Measurements from ENCODE around the gene NOP53. TPM values are rescaled to one million over a fixed set of nuclear protein-coding genes. Genes with fewer than 3 reads are reported as not detected.
A peak's percentile ranks its signal among the peaks of the same experiment; 100 is the strongest.

Gene NOP53
- total and polyA plus RNA-seq, 2 of the 13 experiments (the other 11 are each of a cell fraction or from before 2014, with no cell fraction given): 53.9 to 141 TPM

DNA sequence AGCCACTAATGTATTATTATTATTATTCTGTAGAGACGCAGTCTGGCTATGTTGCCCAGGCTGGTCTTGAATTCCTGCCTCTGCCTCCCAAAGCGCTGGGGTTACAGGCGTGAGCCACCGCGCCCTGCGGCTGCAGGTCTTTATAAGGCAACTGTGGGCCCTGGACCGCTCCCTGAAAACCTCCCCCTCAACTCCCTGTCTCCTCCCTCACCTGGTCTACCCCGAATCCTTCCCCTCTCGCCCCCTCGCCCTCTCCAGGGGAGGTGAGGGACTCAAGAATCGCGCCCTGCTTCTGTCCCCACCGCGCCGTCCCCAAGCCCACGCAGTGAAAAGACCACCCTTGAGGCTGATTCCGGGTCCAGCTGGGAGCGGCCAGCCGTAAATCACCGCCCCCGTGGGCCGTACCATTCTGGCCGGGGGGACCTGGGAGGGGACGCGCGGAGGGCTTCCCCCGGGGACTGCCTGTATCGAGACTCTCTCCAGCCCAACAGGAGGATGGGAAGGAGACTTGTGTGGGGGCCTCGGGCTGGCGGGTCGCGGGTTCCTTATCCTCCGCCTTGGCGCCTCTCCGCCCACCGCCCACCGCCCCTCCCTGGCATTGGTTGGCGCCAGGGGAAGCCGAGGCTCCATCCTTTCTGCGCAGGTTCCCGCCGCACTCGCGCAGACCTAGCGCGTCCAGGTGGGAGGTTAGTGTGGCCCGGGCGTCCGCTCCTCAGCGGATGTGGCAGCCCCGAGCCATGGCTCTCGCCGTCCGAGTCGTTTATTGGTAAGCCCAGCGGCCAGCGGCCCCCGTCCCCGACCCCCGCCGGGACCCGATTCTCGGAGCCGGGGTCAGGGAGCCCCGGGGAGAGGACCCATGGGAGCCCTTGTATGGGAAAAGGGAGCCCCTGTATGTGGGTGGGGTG is 33.0 kb downstream of the NOP53 start, which contains the start of gene SELENOW (continued):
- TF ChIP-seq, protein P1, sequence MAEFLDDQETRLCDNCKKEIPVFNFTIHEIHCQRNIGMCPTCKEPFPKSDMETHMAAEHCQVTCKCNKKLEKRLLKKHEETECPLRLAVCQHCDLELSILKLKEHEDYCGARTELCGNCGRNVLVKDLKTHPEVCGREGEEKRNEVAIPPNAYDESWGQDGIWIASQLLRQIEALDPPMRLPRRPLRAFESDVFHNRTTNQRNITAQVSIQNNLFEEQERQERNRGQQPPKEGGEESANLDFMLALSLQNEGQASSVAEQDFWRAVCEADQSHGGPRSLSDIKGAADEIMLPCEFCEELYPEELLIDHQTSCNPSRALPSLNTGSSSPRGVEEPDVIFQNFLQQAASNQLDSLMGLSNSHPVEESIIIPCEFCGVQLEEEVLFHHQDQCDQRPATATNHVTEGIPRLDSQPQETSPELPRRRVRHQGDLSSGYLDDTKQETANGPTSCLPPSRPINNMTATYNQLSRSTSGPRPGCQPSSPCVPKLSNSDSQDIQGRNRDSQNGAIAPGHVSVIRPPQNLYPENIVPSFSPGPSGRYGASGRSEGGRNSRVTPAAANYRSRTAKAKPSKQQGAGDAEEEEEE (CRISPR knock-in tag; IDR thresholded peaks at IDR 0.05; ENCODE audit: borderline replicate concordance): no peak
- TF ChIP-seq GRHL1 (CRISPR knock-in tag; conservative IDR thresholded peaks at IDR 0.05) (no peak), TARDBP (CRISPR knock-in tag; IDR thresholded peaks at IDR 0.05) (no peak), FOSL1 (CRISPR knock-in tag; IDR thresholded peaks at IDR 0.05; ENCODE audit: borderline replicate concordance) (no peak), ZNF333 (CRISPR knock-in tag; IDR thresholded peaks at IDR 0.05; ENCODE audit: borderline replicate concordance) (peak; percentile 12; the same call in 1 of the 2 replicates), TBP (CRISPR knock-in tag; IDR thresholded peaks at IDR 0.05) (no peak), KLF16 (CRISPR knock-in tag; IDR thresholded peaks at IDR 0.05) (peak in 1 of 2 experiments; percentile 80; a peak in 1 of 4 replicates), THYN1 (CRISPR knock-in tag; IDR thresholded peaks at IDR 0.05; ENCODE audit: borderline replicate concordance, low read depth) (no peak), ZNF605 (CRISPR knock-in tag; IDR thresholded peaks at IDR 0.05) (peak; percentile 74), ARID2 (CRISPR knock-in tag; IDR thresholded peaks at IDR 0.05; ENCODE audit: borderline replicate concordance) (no peak), MAZ (IDR thresholded peaks at IDR 0.05; ENCODE audit: borderline replicate concordance, low read depth, low read length) (peak; percentile 62; the same call in 1 of the 2 replicates), MAZ (CRISPR knock-in tag; IDR thresholded peaks at IDR 0.05; ENCODE audit: low read depth) (peak; percentile 76; the same call in 1 of the 2 replicates), ERF (CRISPR knock-in tag; IDR thresholded peaks at IDR 0.05) (peak; percentile 50)
- TF ChIP-seq, protein P2, sequence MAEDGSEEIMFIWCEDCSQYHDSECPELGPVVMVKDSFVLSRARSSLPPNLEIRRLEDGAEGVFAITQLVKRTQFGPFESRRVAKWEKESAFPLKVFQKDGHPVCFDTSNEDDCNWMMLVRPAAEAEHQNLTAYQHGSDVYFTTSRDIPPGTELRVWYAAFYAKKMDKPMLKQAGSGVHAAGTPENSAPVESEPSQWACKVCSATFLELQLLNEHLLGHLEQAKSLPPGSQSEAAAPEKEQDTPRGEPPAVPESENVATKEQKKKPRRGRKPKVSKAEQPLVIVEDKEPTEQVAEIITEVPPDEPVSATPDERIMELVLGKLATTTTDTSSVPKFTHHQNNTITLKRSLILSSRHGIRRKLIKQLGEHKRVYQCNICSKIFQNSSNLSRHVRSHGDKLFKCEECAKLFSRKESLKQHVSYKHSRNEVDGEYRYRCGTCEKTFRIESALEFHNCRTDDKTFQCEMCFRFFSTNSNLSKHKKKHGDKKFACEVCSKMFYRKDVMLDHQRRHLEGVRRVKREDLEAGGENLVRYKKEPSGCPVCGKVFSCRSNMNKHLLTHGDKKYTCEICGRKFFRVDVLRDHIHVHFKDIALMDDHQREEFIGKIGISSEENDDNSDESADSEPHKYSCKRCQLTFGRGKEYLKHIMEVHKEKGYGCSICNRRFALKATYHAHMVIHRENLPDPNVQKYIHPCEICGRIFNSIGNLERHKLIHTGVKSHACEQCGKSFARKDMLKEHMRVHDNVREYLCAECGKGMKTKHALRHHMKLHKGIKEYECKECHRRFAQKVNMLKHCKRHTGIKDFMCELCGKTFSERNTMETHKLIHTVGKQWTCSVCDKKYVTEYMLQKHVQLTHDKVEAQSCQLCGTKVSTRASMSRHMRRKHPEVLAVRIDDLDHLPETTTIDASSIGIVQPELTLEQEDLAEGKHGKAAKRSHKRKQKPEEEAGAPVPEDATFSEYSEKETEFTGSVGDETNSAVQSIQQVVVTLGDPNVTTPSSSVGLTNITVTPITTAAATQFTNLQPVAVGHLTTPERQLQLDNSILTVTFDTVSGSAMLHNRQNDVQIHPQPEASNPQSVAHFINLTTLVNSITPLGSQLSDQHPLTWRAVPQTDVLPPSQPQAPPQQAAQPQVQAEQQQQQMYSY (CRISPR knock-in tag; IDR thresholded peaks at IDR 0.05): 0 out of 2 replicates have a peak, but pooled peaks have one; percentile 21
